GM12873 (cell line): Measurements from ENCODE around the gene CYP4F2.

Experiments used
- CTCF ChIP-seq: IDR thresholded peaks from 2 replicates; pipeline ENCODE4 v1.5.1; 2012; ENCODE audit warnings: low read depth, mild to moderate bottlenecking, moderate library complexity, low read length, control low read depth; ENCODE audit not compliant: insufficient read depth; ENCODE audit errors: missing control alignments

The CYP4F2 gene

GRCh38 chr19:15840833-15841232 is 57.0 kb downstream of the CYP4F2 start:
- TF ChIP-seq CTCF: no peak

- no peak for TF ChIP-seq CTCF
Measured at GRCh38 chr19:15838351-15838750, 59.5 kb downstream of the CYP4F2 start.

- no peak for TF ChIP-seq CTCF
Measured at GRCh38 chr19:15837221-15837731, 60.6 kb downstream of the CYP4F2 start.

GRCh38 chr19:15836330-15837220 is 61.3 kb downstream of the CYP4F2 start:
- TF ChIP-seq CTCF: no peak

- TF ChIP-seq CTCF: no peak
Measured at GRCh38 chr19:15831626-15832025, 66.2 kb downstream of the CYP4F2 start.

- TF ChIP-seq CTCF: no peak
Measured at GRCh38 chr19:15829786-15830185, 68.1 kb downstream of the CYP4F2 start.

GRCh38 chr19:15829306-15829698 is 68.6 kb downstream of the CYP4F2 start:
- no peak for TF ChIP-seq CTCF
